Astrocyte of the cerebellum (primary cell): ENCODE results near the gene KCNIP2.

Source experiments
- DNase-seq: peaks from one replicate; pipeline ENCODE4 v3.0.0-alpha.2; 2011; ENCODE audit warnings: low read depth
- H3K4me3 ChIP-seq: 2 replicates; pipeline ENCODE4 v1.5.1; 2011; ENCODE audit warnings: mild to moderate bottlenecking, low read depth, low read length, moderate library complexity
- CTCF ChIP-seq: IDR thresholded peaks from 2 replicates; pipeline ENCODE4 v1.5.1; 2012; ENCODE audit warnings: low read length, low read depth, moderate library complexity, mild to moderate bottlenecking; ENCODE audit errors: missing control alignments
- in situ Hi-C: cut with HindIII; loops from 2 replicates; pipeline ENCODE4 v1.10.0; 2017; ENCODE audit warnings: low sequenced_read_pairs

Gene KCNIP2

GRCh38 chr10:101785801-101786200 lies 57.8 kb downstream of the KCNIP2 start:
- H3K4me3 ChIP-seq = no peak overlapping the region
- in situ Hi-C loops = no loop called here
- no peak for TF ChIP-seq CTCF
- no peak for DNase-seq

GRCh38 chr10:101784558-101784957 lies 59.0 kb downstream of the KCNIP2 start:
- in situ Hi-C loops = loop anchor here (5.0 kb wide), 1 partner anchor 33 kb away; the partner anchor contains the start of gene OGA
- TF ChIP-seq CTCF = no peak
- DNase-seq = no peak
- H3K4me3 ChIP-seq = no peak overlapping the region

DNA sequence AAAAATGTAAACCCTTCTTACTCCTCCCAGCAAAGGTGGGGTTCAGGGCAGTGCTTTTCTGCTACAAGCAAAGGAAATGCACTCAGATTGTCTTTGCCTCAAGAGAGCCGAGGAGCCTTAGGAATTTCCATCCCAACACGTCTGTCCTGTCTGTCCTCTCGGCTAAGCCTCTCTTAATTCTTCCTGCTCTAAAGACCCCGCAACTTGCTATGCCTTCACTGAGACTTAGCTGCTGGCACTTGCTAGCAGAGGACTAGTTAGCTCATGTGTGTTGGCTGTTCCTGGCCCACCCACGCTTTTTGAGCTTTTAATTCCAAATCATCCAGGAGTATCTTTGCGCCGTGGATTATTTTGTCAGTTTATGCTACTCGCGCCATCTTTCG lies 59.9 kb downstream of the KCNIP2 start:
- no peak for DNase-seq
- in situ Hi-C loops = loop anchor here (5.0 kb wide), 1 partner anchor 34 kb away; the partner anchor contains the start of gene OGA
- peak overlapping the region; percentile 90 for H3K4me3 ChIP-seq
- TF ChIP-seq CTCF = no peak

GRCh38 chr10:101782811-101783735 lies 60.5 kb downstream of the KCNIP2 start, which contains the start of gene NPM3:
TSS of gene NPM3 (minus strand) at chr10:101783446. CDS start at chr10:101783390, 56 bp downstream.
- TF ChIP-seq CTCF = no peak
- DNase-seq = peak; percentile 16
- H3K4me3 ChIP-seq = peak within 1 kb of the TSS; percentile 90
- in situ Hi-C loops = loop anchor here (5.0 kb wide), 1 partner anchor 34 kb away; the partner anchor contains the start of gene OGA

DNA sequence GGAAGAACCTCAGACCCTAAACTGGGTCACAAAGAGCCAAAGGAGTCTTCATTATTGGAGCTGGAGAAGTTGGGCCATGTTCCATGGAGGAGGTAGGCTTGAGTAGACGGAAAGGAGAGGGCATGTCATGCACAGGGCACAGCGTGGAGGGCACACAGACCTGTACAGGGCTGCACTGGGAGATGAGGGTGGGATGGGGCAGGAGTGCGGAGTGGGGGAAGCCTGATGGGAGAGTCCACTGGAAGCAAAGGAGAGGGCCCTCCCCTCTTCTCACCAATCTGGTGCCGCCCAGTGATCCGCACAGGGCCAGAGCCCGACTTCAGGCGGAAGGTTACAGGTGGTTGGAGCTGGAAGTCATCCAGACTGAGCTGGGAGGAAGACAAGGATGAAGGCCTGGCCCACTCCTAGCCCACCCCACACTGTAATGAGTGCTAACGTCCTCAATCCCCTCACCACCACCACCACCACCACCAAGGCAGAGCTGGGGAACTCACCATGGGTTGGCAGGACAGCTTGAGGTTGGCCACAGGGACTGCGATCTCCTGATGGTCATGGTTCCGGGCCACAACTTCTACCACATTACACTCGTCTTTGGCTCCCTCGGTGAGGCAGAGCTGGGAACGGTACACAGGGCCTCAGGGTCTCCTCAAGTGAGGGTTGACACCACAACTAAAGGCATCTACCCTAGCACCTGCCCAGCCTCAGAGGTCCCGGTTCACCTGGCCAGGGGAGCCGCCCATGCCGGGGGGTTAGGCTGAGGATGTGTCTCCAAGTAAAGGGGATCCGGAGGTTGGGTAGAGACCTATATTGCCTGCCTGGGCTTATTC lies 61.4 kb downstream of the KCNIP2 start:
- in situ Hi-C loops = loop anchor here (5.0 kb wide), 1 partner anchor 35 kb away; the partner anchor contains the start of gene OGA
- TF ChIP-seq CTCF = no peak
- DNase-seq = no peak
- H3K4me3 ChIP-seq = peak overlapping the region; percentile 90

DNA sequence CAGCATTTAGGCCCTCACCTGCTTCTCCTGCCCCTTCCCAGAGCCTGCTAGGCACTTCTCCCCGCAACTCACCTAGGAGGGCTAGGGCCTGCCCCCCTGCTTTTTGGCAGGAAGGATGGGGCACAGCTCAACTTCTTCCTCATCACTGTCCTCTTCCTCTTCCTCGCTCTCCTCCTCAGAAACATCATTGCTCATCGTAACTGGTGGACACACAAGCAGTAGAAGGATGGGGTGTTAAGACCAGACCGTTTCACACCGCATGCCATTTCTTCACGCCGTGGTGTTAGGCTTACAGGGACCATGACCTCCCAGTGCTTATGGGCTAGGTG lies 62.0 kb downstream of the KCNIP2 start:
- no peak for DNase-seq
- no peak for TF ChIP-seq CTCF
- in situ Hi-C loops = loop anchor here (5.0 kb wide), 1 partner anchor 36 kb away; the partner anchor contains the start of gene OGA
- H3K4me3 ChIP-seq = no peak overlapping the region
